Type B pancreatic cell (in vitro differentiated cells): Measurements from ENCODE around the gene TNK2. TPM values are rescaled to one million over a fixed set of nuclear protein-coding genes. Genes with fewer than 3 reads are reported as not detected.

ENCODE experiments used
- DNase-seq: peaks from one replicate; pipeline ENCODE4 v3.0.0; 2021; ENCODE audit warnings: mixed read lengths; ENCODE audit not compliant: unreplicated experiment; ENCODE audit errors: extremely low spot score
- H3K27ac Mint-ChIP-seq: 2 replicates; pipeline ENCODE4 v1.8.0; 2021; ENCODE audit warnings: mild to moderate bottlenecking, mixed read lengths
- H3K27me3 Mint-ChIP-seq: 2 replicates; pipeline ENCODE4 v1.8.0; 2021; ENCODE audit warnings: mixed read lengths
- H3K36me3 Mint-ChIP-seq: 2 replicates; pipeline ENCODE4 v1.8.0; 2021; ENCODE audit warnings: mixed read lengths
- H3K4me1 Mint-ChIP-seq: one replicate; pipeline ENCODE4 v1.8.0; 2021; ENCODE audit warnings: mixed read lengths; ENCODE audit not compliant: unreplicated experiment
- H3K4me3 Mint-ChIP-seq: 2 replicates; pipeline ENCODE4 v1.8.0; 2021; ENCODE audit warnings: mild to moderate bottlenecking, mixed read lengths
- H3K9me3 Mint-ChIP-seq: 2 replicates; pipeline ENCODE4 v1.8.0; 2021; ENCODE audit warnings: mixed read lengths
- CTCF ChIP-seq: fragments of 200-600 bp; sonication (generic); conservative IDR thresholded peaks from 2 replicates; pipeline ENCODE4 v1.5.0; 2021; ENCODE audit warnings: antibody characterized with exemption, mild to moderate bottlenecking
- total RNA-seq: library from RNA; stranded (reverse); gene quantifications from 2 replicates; pipeline ENCODE4 v1.2.1, GENCODE V29; 2021; ENCODE audit warnings: low replicate concordance

The TNK2 gene
- total RNA-seq, 1 donor from 2014 or later, result 42.5 TPM

DNA sequence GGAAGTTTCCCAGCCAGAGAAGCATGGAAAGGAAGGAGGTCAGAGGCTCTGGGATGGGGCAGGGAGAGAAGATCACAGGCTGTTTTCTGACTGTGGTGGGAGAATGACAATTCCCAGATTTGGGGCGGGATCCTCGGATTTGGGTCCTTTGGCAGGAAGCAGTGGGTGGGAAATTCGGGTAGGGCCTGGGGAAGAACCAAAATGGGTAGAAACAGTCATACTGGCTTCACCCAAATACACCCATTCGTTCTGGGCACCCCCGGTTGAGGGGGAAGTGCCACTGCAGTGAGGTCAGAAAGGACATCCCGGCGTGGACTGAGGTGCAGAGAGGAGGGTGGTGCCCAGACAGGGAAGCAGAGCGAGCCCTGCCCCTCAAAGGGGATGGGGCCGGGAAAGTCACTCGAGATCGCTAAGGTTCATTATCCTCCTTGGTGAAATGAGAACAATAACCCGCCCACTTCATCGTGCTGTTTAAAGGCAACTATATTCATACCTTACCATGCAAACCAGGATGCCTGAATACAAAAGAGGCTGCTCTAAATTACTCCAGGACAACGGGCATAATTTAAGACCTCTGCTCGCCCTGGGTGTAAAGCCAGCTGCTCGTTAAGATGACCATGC, 28.8 kb downstream of the TNK2 start:
- no peaks in the 10 kb centered on the region for H3K36me3 Mint-ChIP-seq
- no peak overlapping the region for H3K27ac Mint-ChIP-seq
- H3K4me1 Mint-ChIP-seq, result no peaks in the 10 kb centered on the region
- no peaks in the 10 kb centered on the region for H3K9me3 Mint-ChIP-seq
- no peak overlapping the region for H3K4me3 Mint-ChIP-seq
- no peaks in the 10 kb centered on the region for H3K27me3 Mint-ChIP-seq
- DNase-seq, result no peak
- TF ChIP-seq CTCF, result no peak

DNA sequence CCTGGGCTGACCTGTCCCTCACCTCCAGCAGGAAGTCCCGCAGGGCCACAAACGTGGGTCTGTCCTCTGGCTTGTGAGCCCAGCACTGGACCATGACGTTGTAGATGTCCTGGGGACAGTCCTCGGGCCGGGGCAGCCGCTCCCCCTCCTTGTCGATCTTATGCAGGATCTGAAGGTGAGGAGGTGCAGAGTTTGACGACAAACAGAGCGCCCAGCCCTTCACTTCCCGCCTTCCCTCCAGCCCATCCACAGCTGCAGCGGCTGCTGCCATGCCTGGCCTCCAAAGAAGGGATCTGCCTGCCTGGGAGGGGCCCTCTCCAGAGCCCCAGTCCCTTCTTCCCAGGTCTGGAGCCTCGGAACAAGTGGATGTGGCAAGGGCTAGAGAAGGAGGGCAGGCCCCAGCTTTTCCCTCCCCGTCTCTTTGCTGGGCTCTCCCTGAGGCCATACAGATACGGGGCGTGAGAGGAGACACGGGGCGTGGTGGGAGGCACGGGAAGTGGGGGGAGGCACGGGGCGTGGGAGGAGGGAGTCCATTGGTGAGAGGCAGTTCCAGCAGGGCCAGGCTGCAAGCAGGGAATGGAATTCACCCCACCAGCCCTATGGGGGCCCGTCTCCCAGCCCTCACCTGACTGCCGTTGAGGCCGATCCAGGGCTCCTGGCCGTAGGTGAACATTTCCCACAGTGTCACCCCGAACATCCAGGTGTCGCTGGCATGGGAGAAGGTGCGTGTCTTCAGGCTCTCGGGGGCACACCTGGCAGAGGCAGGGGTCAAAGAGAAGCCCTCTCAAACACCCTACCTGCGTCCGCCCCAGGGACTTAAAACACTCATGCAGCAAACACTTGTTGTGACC, 29.7 kb downstream of the TNK2 start:
- Mint-ChIP-seq H3K4me3 (no peak overlapping the region), H3K36me3 (no peaks in the 10 kb centered on the region), H3K27ac (no peak overlapping the region), H3K9me3 (no peaks in the 10 kb centered on the region), H3K27me3 (no peaks in the 10 kb centered on the region), H3K4me1 (no peaks in the 10 kb centered on the region)
- TF ChIP-seq CTCF, result no peak
- no peak for DNase-seq

GRCh38 chr3:195877767-195878423, 30.5 kb downstream of the TNK2 start:
- no peak overlapping the region for H3K27ac Mint-ChIP-seq
- TF ChIP-seq CTCF, result no peak
- H3K36me3 Mint-ChIP-seq, result no peaks in the 10 kb centered on the region
- H3K9me3 Mint-ChIP-seq, result no peaks in the 10 kb centered on the region
- H3K4me1 Mint-ChIP-seq, result no peaks in the 10 kb centered on the region
- H3K4me3 Mint-ChIP-seq, result no peak overlapping the region
- no peaks in the 10 kb centered on the region for H3K27me3 Mint-ChIP-seq
- DNase-seq, result no peak

GRCh38 chr3:195877136-195877715, 31.1 kb downstream of the TNK2 start:
- Mint-ChIP-seq H3K36me3 (no peaks in the 10 kb centered on the region), H3K4me3 (no peak overlapping the region), H3K27ac (no peak overlapping the region)

More at GRCh38 chr3:195877136-195877715, 31.1 kb downstream of the TNK2 start:
- DNase-seq, result no peak
- no peaks in the 10 kb centered on the region for H3K9me3 Mint-ChIP-seq
- no peaks in the 10 kb centered on the region for H3K27me3 Mint-ChIP-seq
- H3K4me1 Mint-ChIP-seq, result no peaks in the 10 kb centered on the region
- no peak for TF ChIP-seq CTCF
